HEK293 (cell line): Measurements from ENCODE around the gene ARHGAP28.

Experiments used
- CTCF ChIP-seq: fragments of 450-650 bp; formaldehyde crosslinking; IDR thresholded peaks from 2 replicates; pipeline ENCODE4 v1.5.1; 2016; ENCODE audit warnings: missing biosample characterization, missing genetic modification characterization
- ZBTB11 ChIP-seq: fragments of 450-650 bp; formaldehyde crosslinking; conservative IDR thresholded peaks from 2 replicates; pipeline ENCODE4 v1.5.1; 2016; ENCODE audit warnings: low read depth, missing biosample characterization, missing genetic modification characterization
- ZBTB20 ChIP-seq: fragments of 450-650 bp; formaldehyde crosslinking; IDR thresholded peaks from 2 replicates; pipeline ENCODE4 v1.5.1; 2016; ENCODE audit warnings: missing biosample characterization, missing genetic modification characterization
- ZFP69B ChIP-seq: fragments of 450-650 bp; formaldehyde crosslinking; IDR thresholded peaks from 2 replicates; pipeline ENCODE4 v1.5.1; 2016; ENCODE audit warnings: missing biosample characterization, missing genetic modification characterization
- ZNF354C ChIP-seq: fragments of 450-650 bp; formaldehyde crosslinking; IDR thresholded peaks from 2 replicates; pipeline ENCODE4 v1.5.1; 2016; ENCODE audit warnings: missing biosample characterization, missing genetic modification characterization, low read depth, borderline replicate concordance
- ZNF530 ChIP-seq: fragments of 450-650 bp; formaldehyde crosslinking; IDR thresholded peaks from 2 replicates; pipeline ENCODE4 v1.5.1; 2016; ENCODE audit warnings: low read depth, missing biosample characterization, missing genetic modification characterization
- ZNF645 ChIP-seq: fragments of 450-650 bp; formaldehyde crosslinking; IDR thresholded peaks from 2 replicates; pipeline ENCODE4; 2016; ENCODE audit warnings: missing biosample characterization, missing genetic modification characterization
- ZNF777 ChIP-seq: fragments of 450-650 bp; formaldehyde crosslinking; IDR thresholded peaks from 2 replicates; pipeline ENCODE4 v1.5.1; 2017; ENCODE audit warnings: missing biosample characterization, missing genetic modification characterization, borderline replicate concordance
- ZSCAN23 ChIP-seq: fragments of 450-650 bp; formaldehyde crosslinking; IDR thresholded peaks from 2 replicates; pipeline ENCODE4 v1.5.1; 2016; ENCODE audit warnings: missing biosample characterization, missing genetic modification characterization
- ZSCAN30 ChIP-seq: fragments of 450-650 bp; IDR thresholded peaks from 2 replicates; pipeline ENCODE4 v1.5.1; 2018; ENCODE audit warnings: missing biosample characterization, mild to moderate bottlenecking, missing genetic modification characterization, moderate library complexity

- TF ChIP-seq CTCF, result no peak
- TF ChIP-seq ZBTB20 (tag by site-specific recombination), result no peak
- TF ChIP-seq ZNF354C (tag by site-specific recombination), result no peak
- no peak for TF ChIP-seq ZSCAN30 (tag by site-specific recombination)
- no peak for TF ChIP-seq ZFP69B (tag by site-specific recombination)
- no peak for TF ChIP-seq ZNF530 (tag by site-specific recombination)
- no peak for TF ChIP-seq ZNF645 (tag by site-specific recombination)
- TF ChIP-seq ZSCAN23 (tag by site-specific recombination), result no peak
- TF ChIP-seq ZNF777 (tag by site-specific recombination), result no peak
- no peak for TF ChIP-seq ZBTB11
Observed at GRCh38 chr18:6763524-6763923, 34.0 kb downstream of the ARHGAP28 start.
